NOMO-1 treated with dmso at 0.1 percent for 144 hours (cell line): ENCODE data around the gene TEAD1.
"Not testable (repeated sequence)": the region's sequence is repeated elsewhere in the genome, so short reads cannot be mapped to it uniquely, and the experiment has no call there.

Experiments used
- DNase-seq: peaks from one replicate; lab custom pipeline; 2025; ENCODE audit not compliant: unreplicated experiment; lab: John Stamatoyannopoulos, UW

TEAD1 gene

GRCh38 chr11:12733091-12733490 is 58.9 kb downstream of the TEAD1 start:
- DNase-seq, result no peak

GRCh38 chr11:12734625-12735024 is 60.4 kb downstream of the TEAD1 start:
- DNase-seq, result no peak

- no peak for DNase-seq
Observed at GRCh38 chr11:12735262-12735661, 61.0 kb downstream of the TEAD1 start.

- DNase-seq, result no peak
Observed at GRCh38 chr11:12737024-12737423, 62.8 kb downstream of the TEAD1 start.

- DNase-seq, result no peak
Observed at GRCh38 chr11:12741671-12742216, 67.5 kb downstream of the TEAD1 start.

- DNase-seq, result no peak
Observed at GRCh38 chr11:12743834-12744449, 69.7 kb downstream of the TEAD1 start.

GRCh38 chr11:12744826-12745502 is 70.7 kb downstream of the TEAD1 start:
- DNase-seq, result no peak

GRCh38 chr11:12745787-12746186 is 71.6 kb downstream of the TEAD1 start:
- DNase-seq, result no peak

GRCh38 chr11:12746593-12747097 is 72.4 kb downstream of the TEAD1 start:
- no peak for DNase-seq

GRCh38 chr11:12748561-12748960 is 74.3 kb downstream of the TEAD1 start:
- no peak for DNase-seq

- no peak for DNase-seq
Observed at GRCh38 chr11:12749442-12749841, 75.2 kb downstream of the TEAD1 start.

GRCh38 chr11:12750181-12750580 is 76.0 kb downstream of the TEAD1 start:
- no peak for DNase-seq

GRCh38 chr11:12752868-12753524 is 78.8 kb downstream of the TEAD1 start:
- no peak for DNase-seq

- no peak for DNase-seq
Observed at GRCh38 chr11:12754021-12754420, 79.8 kb downstream of the TEAD1 start.

- no peak for DNase-seq
Observed at GRCh38 chr11:12754582-12755234, 80.5 kb downstream of the TEAD1 start.

- DNase-seq, result no peak
Observed at GRCh38 chr11:12755510-12756453, 81.6 kb downstream of the TEAD1 start.

GRCh38 chr11:12756454-12756806 is 82.2 kb downstream of the TEAD1 start:
- DNase-seq, result no peak

- DNase-seq, result no peak
Observed at GRCh38 chr11:12756867-12757266, 82.6 kb downstream of the TEAD1 start.

- DNase-seq, result no peak
Observed at GRCh38 chr11:12757416-12757815, 83.2 kb downstream of the TEAD1 start.

GRCh38 chr11:12758117-12758516 is 83.9 kb downstream of the TEAD1 start:
- not testable (repeated sequence) for DNase-seq
